HEK293 (cell line): ENCODE results near the gene GPN3.

Experiments used
- CTCF ChIA-PET: fragments of 350-600 bp; formaldehyde crosslinking; extraction: SDS; loops from one replicate; lab custom pipeline; 2021; ENCODE audit warnings: antibody characterized with exemption; lab: Yijun Ruan, JAX
- POLR2A ChIA-PET: fragments of 300-600 bp; formaldehyde crosslinking; extraction: SDS; loops from one replicate; lab custom pipeline; 2020; ENCODE audit warnings: antibody characterized with exemption, inconsistent platforms; lab: Yijun Ruan, JAX
- H3K27ac ChIP-seq: fragments of 200-500 bp; sonication (Bioruptor generic); 2 replicates; pipeline ENCODE4 v1.5.1; 2014; ENCODE audit warnings: low read depth, low read length, control low read depth, inconsistent platforms; ENCODE audit errors: extremely low read depth
- H3K36me3 ChIP-seq, 2 experiments: fragments of 200-500 bp in 1 of 2; sonication (Bioruptor generic) in 1 of 2; 1 replicate in 1 of 2; 2 replicates in 1 of 2; pipeline ENCODE4 v1.5.1; 2014 to 2017; ENCODE audit warnings: inconsistent platforms in 2 of 2, low read length in 2 of 2; ENCODE audit not compliant: control insufficient read depth in 2 of 2, insufficient read depth in 1 of 2
- H3K4me1 ChIP-seq: fragments of 200-500 bp; sonication (Bioruptor generic); 2 replicates; pipeline ENCODE4 v1.5.1; 2014; ENCODE audit warnings: mild to moderate bottlenecking, low read length, inconsistent platforms; ENCODE audit not compliant: control insufficient read depth, insufficient read depth
- H3K4me3 ChIP-seq: 2 replicates; pipeline ENCODE4 v1.5.1; 2011; ENCODE audit warnings: low read depth, mild to moderate bottlenecking, control low read depth, low read length, moderate library complexity
- H3K9me3 ChIP-seq: fragments of 200-500 bp; sonication (Bioruptor generic); 2 replicates; pipeline ENCODE4 v1.5.1; 2014; ENCODE audit warnings: low read depth, low read length, inconsistent platforms; ENCODE audit not compliant: control insufficient read depth, insufficient read depth
- GLI2 ChIP-seq: fragments of 450-650 bp; formaldehyde crosslinking; IDR thresholded peaks from 2 replicates; pipeline ENCODE4; 2017; ENCODE audit warnings: missing biosample characterization, missing genetic modification characterization, low read depth, borderline replicate concordance
- KLF9 ChIP-seq: fragments of 450-650 bp; formaldehyde crosslinking; IDR thresholded peaks from 2 replicates; pipeline ENCODE4 v1.5.1; 2016; ENCODE audit warnings: missing biosample characterization, missing genetic modification characterization, low read depth
- PATZ1 ChIP-seq: fragments of 450-650 bp; formaldehyde crosslinking; IDR thresholded peaks from 2 replicates; pipeline ENCODE4 v1.5.1; 2016; ENCODE audit warnings: missing biosample characterization, missing genetic modification characterization
- PRDM2 ChIP-seq: fragments of 450-650 bp; formaldehyde crosslinking; IDR thresholded peaks from 2 replicates; pipeline ENCODE4 v1.5.1; 2016; ENCODE audit warnings: missing biosample characterization, missing genetic modification characterization, borderline replicate concordance
- PRDM4 ChIP-seq: fragments of 450-650 bp; formaldehyde crosslinking; IDR thresholded peaks from 2 replicates; pipeline ENCODE4 v1.5.1; 2017; ENCODE audit warnings: missing biosample characterization, missing genetic modification characterization
- RBAK ChIP-seq: fragments of 450-650 bp; formaldehyde crosslinking; IDR thresholded peaks from 2 replicates; pipeline ENCODE4 v1.5.1; 2016; ENCODE audit warnings: missing biosample characterization, missing genetic modification characterization
- SP2 ChIP-seq: fragments of 450-650 bp; formaldehyde crosslinking; IDR thresholded peaks from 2 replicates; pipeline ENCODE4 v1.5.1; 2016; ENCODE audit warnings: missing biosample characterization, missing genetic modification characterization
- ZNF121 ChIP-seq: fragments of 450-650 bp; formaldehyde crosslinking; IDR thresholded peaks from 2 replicates; pipeline ENCODE4 v1.5.1; 2016; ENCODE audit warnings: missing biosample characterization, missing genetic modification characterization
- ZNF174 ChIP-seq: fragments of 450-650 bp; formaldehyde crosslinking; IDR thresholded peaks from 2 replicates; pipeline ENCODE4 v1.5.0; 2017; ENCODE audit warnings: missing biosample characterization, mild to moderate bottlenecking, missing genetic modification characterization
- ZNF223 ChIP-seq: fragments of 450-650 bp; formaldehyde crosslinking; IDR thresholded peaks from 2 replicates; pipeline ENCODE4 v1.5.1; 2016; ENCODE audit warnings: missing biosample characterization, missing genetic modification characterization
- ZNF239 ChIP-seq: fragments of 450-650 bp; formaldehyde crosslinking; IDR thresholded peaks from 2 replicates; pipeline ENCODE4 v1.5.1; 2016; ENCODE audit warnings: missing biosample characterization, missing genetic modification characterization
- ZNF302 ChIP-seq: fragments of 450-650 bp; formaldehyde crosslinking; IDR thresholded peaks from 2 replicates; pipeline ENCODE4 v1.5.1; 2016; ENCODE audit warnings: missing biosample characterization, missing genetic modification characterization, low read depth
- ZNF350 ChIP-seq: fragments of 450-650 bp; formaldehyde crosslinking; IDR thresholded peaks from 2 replicates; pipeline ENCODE4 v1.5.0; 2017; ENCODE audit warnings: missing biosample characterization, mild to moderate bottlenecking, missing genetic modification characterization
- ZNF404 ChIP-seq: fragments of 450-650 bp; formaldehyde crosslinking; IDR thresholded peaks from 2 replicates; pipeline ENCODE4 v1.5.1; 2017; ENCODE audit warnings: missing biosample characterization, missing genetic modification characterization
- ZNF521 ChIP-seq: fragments of 450-650 bp; formaldehyde crosslinking; IDR thresholded peaks from 2 replicates; pipeline ENCODE4 v1.5.1; 2017; ENCODE audit warnings: missing biosample characterization, mild to moderate bottlenecking, missing genetic modification characterization
- ZNF530 ChIP-seq: fragments of 450-650 bp; formaldehyde crosslinking; IDR thresholded peaks from 2 replicates; pipeline ENCODE4 v1.5.1; 2016; ENCODE audit warnings: low read depth, missing biosample characterization, missing genetic modification characterization
- ZNF549 ChIP-seq: fragments of 450-650 bp; IDR thresholded peaks from 2 replicates; pipeline ENCODE4 v1.5.1; 2018; ENCODE audit warnings: missing biosample characterization, missing genetic modification characterization, mild to moderate bottlenecking, inconsistent platforms, moderate library complexity
- ZNF560 ChIP-seq: fragments of 450-650 bp; formaldehyde crosslinking; IDR thresholded peaks from 2 replicates; pipeline ENCODE4 v1.5.1; 2017; ENCODE audit warnings: missing biosample characterization, missing genetic modification characterization, borderline replicate concordance
- ZNF596 ChIP-seq: fragments of 450-650 bp; IDR thresholded peaks from 2 replicates; pipeline ENCODE4 v1.5.0; 2018; ENCODE audit warnings: missing biosample characterization, mild to moderate bottlenecking, missing genetic modification characterization, moderate library complexity
- ZNF626 ChIP-seq: fragments of 450-650 bp; sonication (Bioruptor Pico); formaldehyde crosslinking; IDR thresholded peaks from 2 replicates; pipeline ENCODE4 v1.5.1; 2018; ENCODE audit warnings: missing biosample characterization, missing genetic modification characterization, inconsistent platforms
- ZNF654 ChIP-seq: fragments of 450-650 bp; formaldehyde crosslinking; IDR thresholded peaks from 2 replicates; pipeline ENCODE4 v1.5.1; 2016; ENCODE audit warnings: low read depth, missing biosample characterization, missing genetic modification characterization
- ZNF791 ChIP-seq: fragments of 450-650 bp; formaldehyde crosslinking; IDR thresholded peaks from 2 replicates; pipeline ENCODE4 v1.5.1; 2016; ENCODE audit warnings: missing biosample characterization, missing genetic modification characterization
- ZXDB ChIP-seq: fragments of 450-650 bp; formaldehyde crosslinking; IDR thresholded peaks from 2 replicates; pipeline ENCODE4 v1.5.1; 2016; ENCODE audit warnings: missing biosample characterization, missing genetic modification characterization

GPN3 gene

GRCh38 chr12:110444455-110444854, 23.6 kb downstream of the GPN3 start:
- H3K4me1 ChIP-seq, result no peaks in the 10 kb centered on the region

GRCh38 chr12:110436231-110436630, 31.8 kb downstream of the GPN3 start:
- TF ChIP-seq ZNF521, result no peak
- TF ChIP-seq ZNF174 (tag by site-specific recombination), result no peak
- TF ChIP-seq ZNF596 (tag by site-specific recombination), result no peak
- no peak for TF ChIP-seq ZNF560 (tag by site-specific recombination)
- no peak for TF ChIP-seq ZNF239 (tag by site-specific recombination)
- TF ChIP-seq ZNF404, result no peak
- no peak for TF ChIP-seq ZNF549 (tag by site-specific recombination)
- no peak for TF ChIP-seq PRDM2 (tag by site-specific recombination)
- TF ChIP-seq RBAK (tag by site-specific recombination), result no peak
- no peak for TF ChIP-seq ZNF626
- TF ChIP-seq ZNF121 (tag by site-specific recombination), result no peak
- TF ChIP-seq ZXDB, result no peak
- TF ChIP-seq ZNF654 (tag by site-specific recombination), result no peak
- TF ChIP-seq PRDM4 (tag by site-specific recombination), result no peak
- TF ChIP-seq ZNF350 (tag by site-specific recombination), result no peak
- no peak for TF ChIP-seq GLI2 (tag by site-specific recombination)
- TF ChIP-seq ZNF530 (tag by site-specific recombination), result no peak
- Histone ChIP-seq H3K4me3 (no peak overlapping the region), H3K36me3 (peaks cover 42 to 57% of the 10 kb centered on the region in 2 experiments), H3K9me3 (no peaks in the 10 kb centered on the region), H3K4me1 (no peaks in the 10 kb centered on the region), H3K27ac (no peak overlapping the region)
- CTCF ChIA-PET, result no interaction called here
- POLR2A ChIA-PET, result interaction anchor here (0.6 kb wide), 1 partner anchor 17 kb away, joined by 5 read pairs; no protein-coding TSS in a partner anchor

More at GRCh38 chr12:110444455-110444854, 23.6 kb downstream of the GPN3 start:
- TF ChIP-seq PATZ1 (no peak), KLF9 (tag by site-specific recombination) (no peak), ZNF223 (tag by site-specific recombination) (no peak), ZNF302 (no peak), SP2 (no peak), ZNF791 (tag by site-specific recombination) (no peak)
- ChIA-PET CTCF (interaction anchor here (1.6 kb wide), 1 partner anchor 342 kb away, joined by 5 read pairs; no protein-coding TSS in a partner anchor), POLR2A (interaction anchor here (1.6 kb wide), 1 partner anchor 24 kb away, joined by 3 read pairs; the partner anchor contains the start of genes FAM216A and GPN3)
- Histone ChIP-seq H3K9me3 (no peaks in the 10 kb centered on the region), H3K4me3 (no peak overlapping the region), H3K36me3 (peaks cover 60 to 62% of the 10 kb centered on the region in 2 experiments), H3K27ac (no peak overlapping the region)
